CD4-positive, alpha-beta T cell treated with Interleukin-17A for 1 hour (primary cell): ENCODE results near the gene CCM2L.

Source experiments
- DNase-seq: peaks from one replicate; pipeline ENCODE4 v3.0.0-alpha.2; 2020

The CCM2L gene

GRCh38 chr20:32010101-32010500 is at the start of gene CCM2L:
Gene CCM2L (plus strand): TSS chr20:32010438. CDS start chr20:32010455, 17 bp downstream.
- no peak for DNase-seq

DNA sequence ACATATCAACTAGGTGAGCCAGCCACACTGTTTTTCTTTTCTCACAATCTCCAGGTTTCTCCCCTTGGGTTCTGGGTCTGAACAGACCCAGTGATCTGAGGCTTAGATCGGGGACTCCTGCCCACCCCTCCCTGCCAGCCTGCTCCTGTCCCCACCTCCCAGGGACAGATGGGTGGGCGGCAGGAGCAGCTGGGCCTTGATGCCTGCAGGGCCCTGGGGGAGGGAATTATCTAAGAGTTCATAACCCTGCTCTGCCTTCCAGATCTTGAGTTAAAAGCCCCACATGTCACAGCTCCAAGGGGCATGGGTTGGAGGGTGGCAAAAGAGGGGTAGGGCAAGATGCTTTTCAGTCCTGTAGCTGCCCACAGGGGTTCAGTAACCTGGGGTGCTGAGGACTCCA is 47.5 kb upstream of the CCM2L start:
- DNase-seq = no peak

GRCh38 chr20:31963889-31964288 is 46.3 kb upstream of the CCM2L start:
- DNase-seq = no peak

DNA sequence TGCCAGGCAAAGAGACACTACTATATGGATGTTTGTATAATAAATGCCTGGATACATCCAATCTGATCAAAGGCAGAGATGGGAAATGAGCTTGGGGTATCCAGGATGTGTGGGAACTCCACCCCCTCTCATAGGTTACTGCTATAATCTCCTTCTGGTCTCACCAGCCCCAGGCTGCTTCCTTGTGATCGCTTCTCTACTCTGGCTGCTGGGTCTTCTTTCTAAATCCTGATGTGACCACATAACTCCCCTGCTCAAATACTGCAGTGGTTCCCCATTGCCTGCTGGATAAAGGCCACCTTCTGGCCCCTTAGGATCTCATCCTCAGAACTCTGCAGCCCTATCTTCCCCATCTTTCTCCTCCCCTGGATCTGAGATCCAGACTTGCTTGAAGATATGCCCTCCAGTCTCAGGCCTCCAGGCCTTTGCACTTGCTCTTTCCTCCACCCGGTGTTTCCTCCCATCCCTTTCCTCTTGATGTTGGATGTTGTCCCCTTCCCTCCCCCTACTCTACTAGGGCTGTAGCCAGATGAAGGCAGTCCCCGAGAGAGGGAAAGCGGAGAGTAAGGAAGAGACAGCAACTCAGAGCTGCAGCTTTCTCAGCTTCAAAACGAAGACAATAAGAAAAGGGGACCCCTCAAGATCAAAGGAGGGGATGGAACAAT is 43.1 kb upstream of the CCM2L start:
- DNase-seq = no peak

DNA sequence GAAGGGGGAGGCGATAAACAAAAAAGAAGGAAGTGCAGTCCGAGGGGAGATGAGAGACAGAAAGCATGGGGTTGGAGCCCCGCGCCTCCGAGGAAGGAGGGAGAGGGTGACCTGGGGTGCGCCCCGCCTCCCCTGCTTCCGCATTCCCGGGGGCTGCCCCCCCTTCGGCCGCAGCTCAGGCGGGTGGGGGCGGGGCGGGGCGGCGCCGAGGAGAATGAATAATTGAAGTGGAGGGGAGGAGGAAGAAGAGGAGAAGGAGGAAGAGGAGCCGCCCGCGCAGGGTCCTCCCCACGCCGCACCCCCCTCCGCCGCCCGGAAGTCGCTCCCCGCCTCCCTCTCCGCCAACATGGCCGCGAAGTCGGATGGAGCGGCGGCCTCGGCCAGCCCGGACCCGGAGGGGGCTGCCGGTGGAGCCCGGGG is 42.4 kb upstream of the CCM2L start, which contains the start of gene XKR7:
Gene XKR7 (plus strand): TSS at position 322 of the 420 bp plus-strand sequence. CDS start 25 bp downstream, at position 347.
- DNase-seq = no peak

DNA sequence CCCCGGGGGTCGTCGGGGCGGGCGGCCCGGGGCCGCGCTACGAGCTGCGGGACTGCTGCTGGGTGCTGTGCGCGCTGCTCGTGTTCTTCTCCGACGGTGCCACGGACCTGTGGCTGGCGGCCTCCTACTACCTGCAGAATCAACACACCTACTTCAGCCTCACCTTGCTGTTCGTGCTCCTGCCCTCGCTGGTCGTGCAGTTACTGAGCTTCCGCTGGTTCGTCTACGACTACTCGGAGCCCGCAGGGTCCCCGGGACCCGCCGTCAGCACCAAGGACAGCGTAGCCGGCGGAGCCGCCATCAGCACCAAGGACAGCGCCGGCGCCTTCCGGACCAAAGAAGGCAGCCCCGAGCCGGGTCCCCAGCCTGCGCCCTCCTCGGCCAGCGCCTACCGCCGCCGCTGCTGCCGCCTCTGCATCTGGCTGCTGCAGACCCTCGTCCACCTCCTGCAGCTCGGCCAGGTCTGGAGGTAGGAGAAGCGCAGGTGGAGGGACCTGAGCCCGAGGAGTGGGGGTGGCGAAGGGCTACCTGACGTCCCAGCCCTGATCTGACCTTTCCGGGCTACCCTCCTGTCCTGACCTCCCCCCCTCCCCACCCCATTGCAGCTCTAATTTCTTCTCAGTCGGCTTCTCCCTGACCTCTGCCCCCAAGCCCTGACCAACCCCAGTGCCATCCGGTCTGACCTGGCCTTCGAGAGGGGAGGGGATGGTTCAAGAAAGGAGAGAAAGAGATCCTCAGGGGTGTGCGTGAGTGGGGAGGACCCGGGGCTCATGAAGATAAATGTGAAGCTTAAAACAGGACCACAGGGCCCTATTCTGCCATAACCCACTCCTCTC is 41.7 kb upstream of the CCM2L start:
- DNase-seq = peak; percentile 81

GRCh38 chr20:31969991-31970390 is 40.2 kb upstream of the CCM2L start:
- DNase-seq = no peak

DNA sequence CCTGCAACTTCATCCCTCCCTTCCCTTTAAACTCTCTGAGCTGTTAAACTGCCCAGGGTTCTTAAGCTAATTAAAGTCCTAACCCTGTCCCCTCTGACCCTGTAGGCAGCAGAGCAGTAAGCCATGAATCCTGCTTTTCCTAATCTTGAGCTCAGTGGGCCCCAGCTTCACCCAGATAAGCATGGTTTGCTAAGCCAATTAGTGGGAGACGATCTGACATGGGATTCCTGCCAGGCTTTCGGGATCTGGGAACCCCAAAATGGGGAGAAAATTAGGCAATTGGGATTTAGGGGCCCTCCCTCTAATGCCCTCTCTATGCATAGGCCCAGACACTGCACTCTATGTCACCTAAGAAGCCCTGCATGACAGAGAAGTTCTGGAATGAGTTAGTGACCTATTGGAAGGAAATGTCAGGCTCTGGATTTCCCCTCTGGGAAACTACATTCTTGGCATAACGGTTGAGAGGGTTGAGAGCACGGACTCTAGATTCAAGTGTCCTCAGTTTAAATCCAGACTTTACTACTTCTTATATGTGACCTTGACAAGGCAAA is 37.7 kb upstream of the CCM2L start:
- DNase-seq = no peak

DNA sequence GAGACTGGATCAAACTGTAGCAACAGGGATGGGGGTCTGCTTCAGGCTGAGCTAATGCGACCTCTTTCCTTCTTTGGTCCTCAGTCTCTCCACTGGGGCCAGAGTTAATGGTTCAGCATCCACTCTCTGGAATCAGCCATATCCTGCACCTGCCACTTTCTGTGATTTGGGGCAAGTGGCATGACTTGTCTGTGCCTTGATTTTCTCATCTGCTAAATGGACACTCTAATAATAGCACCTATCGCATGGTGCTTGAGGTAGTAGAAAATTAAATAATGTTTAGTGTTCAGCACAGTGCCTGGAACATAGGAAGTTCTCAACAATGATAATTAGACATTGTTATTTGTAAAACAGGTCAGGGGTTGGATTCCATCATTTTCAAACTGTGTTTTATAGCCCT is 35.9 kb upstream of the CCM2L start:
- no peak for DNase-seq

GRCh38 chr20:31974951-31975487 is 35.2 kb upstream of the CCM2L start:
- DNase-seq = no peak

GRCh38 chr20:31975874-31976273 is 34.4 kb upstream of the CCM2L start:
- no peak for DNase-seq

GRCh38 chr20:31977080-31977479 is 33.2 kb upstream of the CCM2L start:
- DNase-seq = no peak

DNA sequence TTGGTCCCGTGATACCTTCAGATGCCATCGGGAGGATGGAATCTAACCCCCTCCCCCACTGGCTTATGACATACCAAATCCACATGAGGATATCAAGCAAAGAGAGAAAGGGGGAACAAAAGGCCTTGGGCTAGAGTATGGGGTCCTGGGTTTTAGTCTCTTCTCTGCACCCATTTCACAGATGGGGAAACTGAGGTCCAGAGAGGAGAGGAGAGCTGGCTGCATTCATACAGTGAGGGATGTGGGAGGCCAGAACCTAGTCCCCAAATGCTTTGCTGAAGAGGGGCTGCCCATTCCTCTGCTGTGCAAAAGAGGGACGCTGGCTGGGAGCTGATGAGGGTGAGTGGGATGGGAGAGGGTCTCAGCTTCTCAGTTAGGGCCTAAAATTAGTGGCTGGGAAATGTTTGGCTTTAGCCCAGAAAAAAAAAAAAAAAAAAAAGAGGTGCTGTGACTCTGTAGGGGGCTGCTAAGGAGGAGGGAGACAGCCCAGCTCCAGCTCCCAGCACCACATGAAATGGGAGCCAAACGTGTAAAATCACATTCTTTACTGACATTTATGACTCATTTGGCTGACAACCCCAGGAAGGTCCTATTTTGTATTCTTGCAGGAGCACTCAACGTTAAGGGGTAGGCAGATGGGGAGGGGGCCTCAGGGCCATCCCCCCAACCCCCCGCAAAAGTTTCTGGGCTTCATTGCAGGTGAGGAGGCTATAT is 30.4 kb upstream of the CCM2L start:
- no peak for DNase-seq

DNA sequence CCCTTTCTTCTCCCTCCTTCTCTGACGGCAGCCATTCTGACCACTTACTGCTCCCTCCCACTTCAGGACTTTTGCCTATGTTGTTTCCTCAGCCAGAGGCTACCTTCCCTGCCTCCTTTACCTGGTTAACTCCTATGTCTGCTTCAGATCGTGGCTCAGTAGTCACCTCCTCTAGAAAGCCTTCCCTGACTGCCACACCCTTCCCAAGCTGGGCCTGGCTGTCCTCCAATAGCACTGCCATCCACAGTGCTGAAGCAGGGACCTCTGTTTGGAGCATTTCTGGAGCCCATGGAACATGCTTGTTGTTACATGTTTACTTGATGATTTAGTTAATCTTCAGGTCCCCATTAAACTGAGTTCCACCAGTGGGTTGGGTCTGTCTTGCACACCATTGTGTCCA is 28.5 kb upstream of the CCM2L start:
- no peak for DNase-seq

GRCh38 chr20:31984981-31985471 is 25.2 kb upstream of the CCM2L start:
- no peak for DNase-seq

- DNase-seq = no peak
These were observed 22.5 kb upstream of the CCM2L start for GRCh38 chr20:31987744-31988143.

DNA sequence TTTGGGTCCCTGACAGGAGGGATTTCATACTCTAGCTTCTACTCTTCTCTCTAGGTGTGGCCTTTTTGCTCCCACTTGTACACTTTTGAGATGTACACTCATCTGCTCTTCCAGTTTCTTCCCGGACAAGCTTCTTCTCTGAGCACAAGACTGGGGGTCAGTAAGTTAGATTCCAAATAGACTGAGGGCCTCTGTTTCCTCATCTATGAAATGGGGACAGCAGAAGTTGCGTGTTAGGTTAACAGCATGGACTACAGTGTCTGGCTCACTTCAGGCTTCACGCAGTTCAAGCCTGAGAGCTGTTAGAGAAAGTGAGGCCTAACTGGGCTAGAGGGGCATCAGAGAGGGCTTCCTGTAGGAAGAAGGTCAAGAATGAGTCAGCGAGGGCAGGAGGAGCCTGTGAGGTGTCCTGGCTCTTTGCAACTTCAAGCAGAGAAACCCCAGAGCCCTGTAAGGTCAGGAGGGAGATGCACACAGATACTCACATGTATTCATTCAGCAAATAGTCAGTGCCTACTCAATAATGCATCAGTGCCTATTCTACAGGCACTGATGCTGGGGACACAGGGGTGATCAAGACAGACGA is 21.7 kb upstream of the CCM2L start:
- DNase-seq = no peak

GRCh38 chr20:31989030-31989645 is 21.1 kb upstream of the CCM2L start:
- no peak for DNase-seq

GRCh38 chr20:31990641-31991338 is 19.4 kb upstream of the CCM2L start:
- DNase-seq = no peak

DNA sequence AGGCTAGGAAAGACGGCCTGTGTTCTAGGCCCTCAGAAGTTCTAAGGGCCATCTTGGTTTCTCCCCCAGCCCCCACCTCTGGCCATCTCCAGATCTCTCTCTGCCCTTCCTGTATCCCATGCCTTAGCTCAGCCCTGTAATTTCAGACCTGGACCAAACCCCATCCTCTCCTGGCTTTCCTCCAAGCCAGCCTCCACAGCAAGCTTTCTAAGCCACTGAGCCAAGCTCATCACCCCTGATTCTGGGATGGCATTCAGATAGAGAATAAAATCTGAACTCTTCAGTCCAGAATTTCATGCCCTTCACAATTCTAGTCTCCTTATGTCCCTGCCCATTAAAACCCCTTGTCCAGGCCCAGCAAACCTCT is 18.9 kb upstream of the CCM2L start:
- DNase-seq = no peak

- DNase-seq = no peak
These were observed 18.2 kb upstream of the CCM2L start for GRCh38 chr20:31992086-31992485.
